HG03575 (cell line): ENCODE measurements around the gene CKAP2.
"Not testable (repeated sequence)": the region's sequence is repeated elsewhere in the genome, so short reads cannot be mapped to it uniquely, and the experiment has no call there.

Source experiments
- ATAC-seq: cut with Tn5 transposase; IDR thresholded peaks from one replicate; pipeline ENCODE4 v1.9.1; 2021; ENCODE audit not compliant: unreplicated experiment, insufficient number of reproducible peaks, low FRiP score; ENCODE audit errors: extremely low read depth

The CKAP2 gene

DNA sequence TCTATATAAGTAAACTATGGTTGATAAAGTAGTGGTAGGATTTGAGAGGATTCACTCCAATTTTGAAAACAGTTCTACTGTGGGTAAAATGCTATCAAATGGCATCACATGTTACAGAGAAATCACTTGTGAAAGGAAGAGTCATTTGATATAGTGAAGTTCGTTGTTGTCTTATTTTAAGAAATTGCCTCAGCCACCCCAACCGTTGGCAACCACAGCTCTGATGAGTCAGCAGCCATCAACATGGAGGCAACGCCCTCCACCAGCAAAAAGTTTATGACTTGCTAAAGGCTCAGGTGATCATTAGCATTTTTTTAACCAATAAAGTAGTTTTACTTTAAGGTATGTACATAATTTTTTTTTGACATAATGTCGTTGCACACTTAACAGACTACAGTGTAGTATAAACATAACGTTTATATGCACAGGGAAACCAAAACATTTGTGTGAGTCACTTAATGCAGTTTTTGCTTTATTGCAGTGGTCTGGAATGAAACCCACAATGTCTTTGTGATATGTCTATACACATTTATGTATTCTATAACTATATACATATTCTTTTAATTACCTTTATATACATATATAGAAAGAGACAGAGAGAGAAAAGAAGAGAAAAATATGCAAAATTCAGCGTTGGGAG, 58.8 kb downstream of the CKAP2 start:
- not testable (repeated sequence) for ATAC-seq

DNA sequence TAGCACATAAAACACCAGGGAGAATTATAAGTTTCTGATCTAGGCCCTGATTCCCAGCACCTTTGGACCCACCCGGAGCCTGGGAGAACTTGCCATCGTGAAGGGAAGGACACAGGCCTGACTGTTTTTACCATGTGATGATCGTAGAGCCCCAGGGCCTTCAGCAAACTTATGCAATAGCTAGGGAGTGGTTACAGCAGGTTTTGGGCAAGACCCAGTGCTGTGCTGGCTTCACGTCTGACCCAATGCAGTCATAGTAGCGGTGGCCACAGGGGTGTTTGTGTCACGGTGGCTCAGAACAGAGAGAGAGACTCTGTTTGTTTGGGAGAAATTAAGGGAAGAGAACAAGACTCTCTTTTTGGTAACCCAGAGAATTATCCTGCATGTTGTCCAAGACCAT, 68.0 kb downstream of the CKAP2 start:
- ATAC-seq, result not testable (repeated sequence)
